HG03354 (cell line): ENCODE data around the gene LIMCH1.

Experiments
- ATAC-seq: cut with Tn5 transposase; IDR thresholded peaks from one replicate; pipeline ENCODE4 v1.9.1; 2021; ENCODE audit warnings: mild to moderate bottlenecking; ENCODE audit not compliant: unreplicated experiment, poor library complexity, severe bottlenecking

The LIMCH1 gene

GRCh38 chr4:41600243-41600912 is 62.4 kb downstream of the LIMCH1 start:
- ATAC-seq, result no peak

GRCh38 chr4:41601025-41601424 is 63.1 kb downstream of the LIMCH1 start:
- no peak for ATAC-seq

- ATAC-seq, result no peak
Measured at GRCh38 chr4:41602113-41602512, 64.2 kb downstream of the LIMCH1 start.

- ATAC-seq, result no peak
Measured at GRCh38 chr4:41602886-41603498, 65.0 kb downstream of the LIMCH1 start.

- no peak for ATAC-seq
Measured at GRCh38 chr4:41609851-41610250, 71.9 kb downstream of the LIMCH1 start.

GRCh38 chr4:41610474-41610873 is 72.5 kb downstream of the LIMCH1 start:
- no peak for ATAC-seq

- ATAC-seq, result no peak
Measured at GRCh38 chr4:41611124-41611838, 73.3 kb downstream of the LIMCH1 start.

GRCh38 chr4:41611881-41612871 is 74.2 kb downstream of the LIMCH1 start:
- no peak for ATAC-seq

GRCh38 chr4:41613386-41613785 is 75.4 kb downstream of the LIMCH1 start:
- ATAC-seq, result no peak

- no peak for ATAC-seq
Measured at GRCh38 chr4:41613821-41614220, 75.9 kb downstream of the LIMCH1 start.

GRCh38 chr4:41614519-41614918 is 76.6 kb downstream of the LIMCH1 start:
- ATAC-seq, result no peak

- ATAC-seq, result no peak
Measured at GRCh38 chr4:41619161-41619560, 81.2 kb downstream of the LIMCH1 start.

GRCh38 chr4:41620594-41621256 is 82.8 kb downstream of the LIMCH1 start:
- ATAC-seq, result no peak

- ATAC-seq, result no peak
Measured at GRCh38 chr4:41622787-41623186, 84.8 kb downstream of the LIMCH1 start.

GRCh38 chr4:41624765-41625164 is 86.8 kb downstream of the LIMCH1 start:
- no peak for ATAC-seq

GRCh38 chr4:41625531-41625930 is 87.6 kb downstream of the LIMCH1 start:
- no peak for ATAC-seq

GRCh38 chr4:41628936-41629335 is 91.0 kb downstream of the LIMCH1 start:
- ATAC-seq, result no peak

- ATAC-seq, result no peak
Measured at GRCh38 chr4:41631523-41631922, 93.6 kb downstream of the LIMCH1 start.

- no peak for ATAC-seq
Measured at GRCh38 chr4:41632481-41633073, 94.6 kb downstream of the LIMCH1 start.
